Gastroesophageal sphincter (tissue), 4 donors: ENCODE measurements around the gene TMEM214. TPM values are rescaled to one million over a fixed set of nuclear protein-coding genes. Genes with fewer than 3 reads are reported as not detected.
A peak's percentile ranks its signal among the peaks of the same experiment; 100 is the strongest.

ENCODE experiments used
- ATAC-seq: fragments of 150-250 bp; one replicate; pipeline ENCODE4 v1.9.1; 2016; ENCODE audit warnings: mild to moderate bottlenecking, moderate library complexity
- H3K27ac ChIP-seq, 4 donors: fragments of 200-600 bp; sonication (generic) in 3 of 4; 1 replicate in 3 of 4; 2 replicates in 1 of 4; pipeline ENCODE4 v1.5.1; 2016 to 2019
- H3K27me3 ChIP-seq: fragments of 200-600 bp; sonication (generic); one replicate; pipeline ENCODE4 v1.5.1; 2019
- H3K36me3 ChIP-seq, 2 donors: fragments of 200-600 bp; sonication (generic); one replicate each; pipeline ENCODE4 v1.5.1; 2019; ENCODE audit warnings: control low read depth in 1 of 2
- H3K4me1 ChIP-seq, 3 donors: fragments of 200-600 bp; sonication (generic); 1 replicate in 2 of 3; 2 replicates in 1 of 3; pipeline ENCODE4 v1.5.1; 2016 to 2019; ENCODE audit warnings: control low read depth in 2 of 3
- H3K4me3 ChIP-seq, 2 donors: fragments of 200-600 bp; sonication (generic); one replicate each; pipeline ENCODE4 v1.5.1; 2019; ENCODE audit warnings: mild to moderate bottlenecking in 1 of 2, moderate library complexity in 1 of 2
- H3K9me3 ChIP-seq, 3 donors: fragments of 200-600 bp; sonication (generic); one replicate each; pipeline ENCODE4 v1.5.1; 2017 to 2019; ENCODE audit warnings: control low read depth in 2 of 3
- CTCF ChIP-seq, 4 experiments: fragments of 200-600 bp in 2 of 4; fragments of 450-650 bp in 2 of 4; sonication (generic) in 1 of 4; IDR thresholded peaks; one replicate each; pipeline ENCODE4 v1.5.1; 2017 to 2019; ENCODE audit warnings: antibody characterized with exemption in 4 of 4, mild to moderate bottlenecking in 2 of 4, moderate library complexity in 2 of 4
- EP300 ChIP-seq: sonication (generic); formaldehyde crosslinking; IDR thresholded peaks from one replicate; pipeline ENCODE4 v1.6.1; 2017; ENCODE audit warnings: antibody characterized with exemption, mild to moderate bottlenecking
- POLR2A ChIP-seq, 2 donors: fragments of 450-650 bp; IDR thresholded peaks; one replicate each; pipeline ENCODE4 v1.6.1; 2017; ENCODE audit warnings: antibody characterized with exemption in 2 of 2, mild to moderate bottlenecking in 2 of 2, moderate library complexity in 1 of 2
- POLR2AphosphoS5 ChIP-seq: sonication (generic); formaldehyde crosslinking; IDR thresholded peaks from one replicate; pipeline ENCODE4 v1.6.1; 2017; ENCODE audit warnings: antibody characterized with exemption
- WGBS, 2 donors: methylation state at CpG; one replicate each; pipeline ENCODE4 v1.1.5; 2018; ENCODE audit warnings: low coverage in 1 of 2; 5-methylcytosine and 5-hydroxymethylcytosine counted together
- total RNA-seq, 4 donors: library from RNA; depleted of rRNA; stranded (reverse); fragments of >200 nt; gene quantifications; one replicate each; pipeline ENCODE4 v1.1.0, GENCODE V29; 2016

Gene TMEM214
- total RNA-seq, 4 donors from 2014 or later = 16.7 to 39.4 (median 30.3) TPM

- no peaks in the 10 kb centered on the region for H3K9me3 ChIP-seq
- H3K27me3 ChIP-seq = no peaks in the 10 kb centered on the region
- no peak for TF ChIP-seq CTCF (IDR thresholded peaks at IDR 0.05)
- no peak for TF ChIP-seq POLR2A (IDR thresholded peaks at IDR 0.05)
- TF ChIP-seq EP300 = no peak
- TF ChIP-seq POLR2AphosphoS5 = no peak
- no CpG with 5 or more reads among the region's 3 CpGs for WGBS, 2 donors
- peaks cover 0 to 13% of the 10 kb centered on the region in 2 donors for H3K36me3 ChIP-seq
- no peak overlapping the region for H3K27ac ChIP-seq
- H3K4me3 ChIP-seq = no peak overlapping the region
- no peak for ATAC-seq
- peaks cover 0 to 44% (median 8%) of the 10 kb centered on the region in 3 donors for H3K4me1 ChIP-seq
These were observed 14.6 kb upstream of the TMEM214 start for GRCh38 chr2:27018142-27018541.

GRCh38 chr2:27019459-27019858 is 13.3 kb upstream of the TMEM214 start:
- Histone ChIP-seq H3K9me3 (no peaks in the 10 kb centered on the region), H3K4me3 (no peak overlapping the region), H3K36me3 (peaks cover 0 to 26% of the 10 kb centered on the region in 2 donors), H3K4me1 (peaks cover 0 to 44% (median 8%) of the 10 kb centered on the region in 3 donors), H3K27me3 (no peaks in the 10 kb centered on the region), H3K27ac (peak overlapping the region in 1 of 4 donors; percentile 22)
- ATAC-seq = no peak
- 93 to 96% methylated on average over 7 to 8 of the region's 9 CpGs for WGBS, 2 donors
- TF ChIP-seq POLR2A (IDR thresholded peaks at IDR 0.05) (no peak), EP300 (no peak), CTCF (IDR thresholded peaks at IDR 0.05) (no peak), POLR2AphosphoS5 (no peak)

- no peaks in the 10 kb centered on the region for H3K9me3 ChIP-seq
- TF ChIP-seq POLR2A (IDR thresholded peaks at IDR 0.05) (no peak), POLR2AphosphoS5 (no peak), EP300 (no peak), CTCF (IDR thresholded peaks at IDR 0.05) (no peak)
- WGBS, 2 donors = 69 to 73% methylated on average over 5 to 8 of the region's 9 CpGs
- no peak overlapping the region for H3K4me3 ChIP-seq
- H3K36me3 ChIP-seq = peaks cover 0 to 34% of the 10 kb centered on the region in 2 donors
- peak overlapping the region in 1 of 4 donors; percentile 22 for H3K27ac ChIP-seq
- ATAC-seq = no peak
- H3K27me3 ChIP-seq = no peaks in the 10 kb centered on the region
- peaks cover 0 to 38% (median 8%) of the 10 kb centered on the region in 3 donors for H3K4me1 ChIP-seq
These were observed 12.6 kb upstream of the TMEM214 start for GRCh38 chr2:27019931-27020855.

GRCh38 chr2:27021253-27022049 is 11.3 kb upstream of the TMEM214 start:
- H3K27ac ChIP-seq = no peak overlapping the region
- peaks cover 0 to 46% of the 10 kb centered on the region in 2 donors for H3K36me3 ChIP-seq
- no peak for ATAC-seq
- no peak overlapping the region for H3K4me3 ChIP-seq
- 69 to 76% methylated on average over 6 to 10 of the region's 11 CpGs for WGBS, 2 donors
- no peak for TF ChIP-seq CTCF (IDR thresholded peaks at IDR 0.05)
- TF ChIP-seq POLR2A (IDR thresholded peaks at IDR 0.05) = no peak
- H3K9me3 ChIP-seq = no peaks in the 10 kb centered on the region
- no peaks in the 10 kb centered on the region for H3K27me3 ChIP-seq
- H3K4me1 ChIP-seq = peaks cover 0 to 27% (median 0%) of the 10 kb centered on the region in 3 donors
